Heart left ventricle (tissue), 16 donors: ENCODE results near the gene NKX6-1. TPM values are rescaled to one million over a fixed set of nuclear protein-coding genes. Genes with fewer than 3 reads are reported as not detected.

ENCODE experiments used
- ATAC-seq, 4 donors: fragments of 200-7000 bp; cut with Tn5 transposase; one replicate each; pipeline ENCODE4 v1.9.1; 2020 to 2022; ENCODE audit warnings: moderate library complexity in 4 of 4, mild to moderate bottlenecking in 3 of 4, moderate number of reproducible peaks in 1 of 4
- DNase-seq, 5 donors: peaks; one replicate each; pipeline ENCODE4 v3.0.0-alpha.2; 2020
- H3K27ac ChIP-seq, 12 donors: fragments of 200-600 bp; sonication (generic) in 4 of 12; one replicate each; pipeline versions ENCODE4 v1.5.0 to v1.8.0; 2016 to 2022; ENCODE audit warnings: mild to moderate bottlenecking in 2 of 12
- H3K27me3 ChIP-seq, 9 donors: fragments of 200-600 bp; sonication (generic) in 2 of 9; one replicate each; pipeline versions ENCODE4 v1.5.1 to v1.8.0; 2016 to 2022; ENCODE audit warnings: mild to moderate bottlenecking in 3 of 9
- H3K36me3 ChIP-seq, 9 donors: fragments of 200-600 bp; sonication (generic) in 2 of 9; one replicate each; pipeline versions ENCODE4 v1.5.0 to v1.8.0; 2018 to 2022; ENCODE audit warnings: mild to moderate bottlenecking in 2 of 9
- H3K4me1 ChIP-seq, 12 donors: fragments of 200-600 bp; sonication (generic) in 4 of 12; one replicate each; pipeline versions ENCODE4 v1.5.0 to v1.8.0; 2016 to 2022; ENCODE audit warnings: mild to moderate bottlenecking in 3 of 12
- H3K4me3 ChIP-seq, 12 donors: fragments of 200-600 bp; sonication (generic) in 4 of 12; one replicate each; pipeline versions ENCODE4 v1.5.0 to v1.8.0; 2017 to 2022; ENCODE audit warnings: mild to moderate bottlenecking in 9 of 12, moderate library complexity in 4 of 12
- H3K9me3 ChIP-seq, 12 donors: fragments of 200-600 bp; sonication (generic) in 4 of 12; one replicate each; pipeline versions ENCODE4 v1.5.0 to v1.8.0; 2016 to 2022; ENCODE audit warnings: mild to moderate bottlenecking in 1 of 12
- CTCF ChIP-seq, 12 donors: fragments of 200-600 bp; sonication (generic) in 4 of 12; IDR thresholded peaks; one replicate each; pipeline versions ENCODE4 v1.5.0 to v1.8.0; 2018 to 2022; ENCODE audit warnings: antibody characterized with exemption in 12 of 12, mild to moderate bottlenecking in 5 of 12
- POLR2A ChIP-seq, 2 donors: fragments of 450-650 bp; IDR thresholded peaks; one replicate each; pipeline ENCODE4 v1.6.1; 2017; ENCODE audit warnings: antibody characterized with exemption in 2 of 2, mild to moderate bottlenecking in 2 of 2, moderate library complexity in 2 of 2
- WGBS, 4 donors: extraction: QIAGEN DNeasy Blood & Tissue Kit in 2 of 4; methylation state at CpG; one replicate each; pipeline versions ENCODE4 v1.1.5 to v1.1.7; 2013 to 2018; 5-methylcytosine and 5-hydroxymethylcytosine counted together
- intact Hi-C, 10 donors: fragments of 100-400 bp; cut with DNase I; formaldehyde crosslinking; loops; one replicate each; pipeline versions ENCODE4 v1.11.1 to v1.14.2; 2022
- polyA plus RNA-seq, 2 donors: library from polyadenylated mRNA; stranded (reverse); fragments of 200-250 nt; gene quantifications; one replicate each; pipeline ENCODE4 v1.2.3, GENCODE V29; 2013
- total RNA-seq, 9 donors: library from RNA; depleted of rRNA in 2 of 9; stranded (reverse); fragments of >200 nt in 2 of 9; fragmentation: NEBNext Ultra II Directional in 3 of 9; extraction: Animal tissue kit (Norgen Biotek cat#: 25700) in 3 of 9; gene quantifications; one replicate each; pipeline versions ENCODE4 v1.1.0 to v1.2.4, GENCODE V29; 2016 to 2023
- donor health status: ischemic (EF 13 %, LVEDD 7.1; RV severe dilation, severe dysfunction).
- donor health status: healthy with polysubstance abuse.
- donor health status: DM: no; HTN: yes; CAD: no.
- donor health status: DM: no; HTN: no; CAD: no.
- donor health status: ischemic (EF 25% LVEDD 6.9; RV normal size, moderate dysfunction).
- donor health status: ischemic (EF 25% LVEDD 5.7; RV mildly dilated, moderate dysfunction).
- donor health status: healthy.
- donor health status: DM: yes; HTN: yes; CAD: no.
- donor health status: ischemic (EF 35%, LVEDD 5.7; RV mildly dilated, moderate dysfunction).
- donor health status: nonischemic (EF 11% LVEDD 7.7; RV severe dilation, severe dysfunction).
- donor health status: DM: yes; HTN: yes; CAD: no.
- donor health status: PGD.
- donor health status: ischemic (EF 29% LVEDD 5.4; RV normal size, mild dysfunction).
- donor health status: nonischemic (EF 23%, LVEDD 6.1; RV moderate dilation, normal function).

Gene NKX6-1
- total and polyA plus RNA-seq, 11 donors, result 0.32 TPM; not detected in 10

GRCh38 chr4:84499624-84499982 lies 511 bp upstream of the NKX6-1 start:
- no peaks in the 10 kb centered on the region for H3K36me3 ChIP-seq
- DNase-seq (no peak), ATAC-seq (no peak)
- TF ChIP-seq CTCF (IDR thresholded peaks at IDR 0.05) (no peak), POLR2A (IDR thresholded peaks at IDR 0.05) (no peak)
- H3K27ac ChIP-seq, result no peak overlapping the region
- WGBS, 4 donors, result 1 to 5% (median 4%) methylated on average over 11 of the region's 11 CpGs
- H3K4me3 ChIP-seq, result peak overlapping the region in 11 of 12 donors; percentile 11 to 55 (median 35)
- intact Hi-C loops, result no loop called here
- peaks cover 0 to 40% (median 18%) of the 10 kb centered on the region in 12 donors for H3K4me1 ChIP-seq
- H3K27me3 ChIP-seq, result peaks cover 86 to 100% (median 99%) of the 10 kb centered on the region in 9 donors
- H3K9me3 ChIP-seq, result no peaks in the 10 kb centered on the region

GRCh38 chr4:84498203-84498934 lies 723 bp downstream of the NKX6-1 start:
- no peaks in the 10 kb centered on the region for H3K36me3 ChIP-seq
- no peak overlapping the region for H3K27ac ChIP-seq
- H3K9me3 ChIP-seq, result no peaks in the 10 kb centered on the region
- peak in 1 of 5 donors; percentile 38 for DNase-seq
- ATAC-seq, result peak in 1 of 4 donors; percentile 37
- H3K27me3 ChIP-seq, result peaks cover 90 to 100% (median 100%) of the 10 kb centered on the region in 9 donors
- intact Hi-C loops, result no loop called here
- peak overlapping the region; percentile 4 to 55 (median 34) for H3K4me3 ChIP-seq
- WGBS, 4 donors, result 0 to 1% (median 0%) methylated on average over 34 to 63 of the region's 63 CpGs
- TF ChIP-seq POLR2A (IDR thresholded peaks at IDR 0.05), result no peak
- TF ChIP-seq CTCF (IDR thresholded peaks at IDR 0.05), result no peak
- H3K4me1 ChIP-seq, result peaks cover 0 to 44% (median 18%) of the 10 kb centered on the region in 12 donors

- no peak for ATAC-seq
- intact Hi-C loops, result no loop called here
- WGBS, 4 donors, result 2 to 5% (median 4%) methylated on average over 29 to 73 of the region's 73 CpGs
- no peak for DNase-seq
- no peaks in the 10 kb centered on the region for H3K9me3 ChIP-seq
- peaks cover 0 to 51% (median 23%) of the 10 kb centered on the region in 12 donors for H3K4me1 ChIP-seq
- H3K27ac ChIP-seq, result no peak overlapping the region
- no peaks in the 10 kb centered on the region for H3K36me3 ChIP-seq
- peak overlapping the region; percentile 4 to 55 (median 34) for H3K4me3 ChIP-seq
- TF ChIP-seq POLR2A (IDR thresholded peaks at IDR 0.05) (no peak), CTCF (IDR thresholded peaks at IDR 0.05) (no peak)
- peaks cover 95 to 100% (median 100%) of the 10 kb centered on the region in 9 donors for H3K27me3 ChIP-seq
These were observed 1.4 kb downstream of the NKX6-1 start for GRCh38 chr4:84497504-84498202.
